Gastrocnemius medialis (tissue), 4 donors: ENCODE results near the gene VAV2. TPM values are rescaled to one million over a fixed set of nuclear protein-coding genes. Genes with fewer than 3 reads are reported as not detected.

Experiments used
- ATAC-seq, 2 donors: fragments of 150-250 bp; one replicate each; pipeline ENCODE4 v1.9.1; 2016
- DNase-seq, 2 donors: peaks; one replicate each; pipeline ENCODE4 v3.0.0-alpha.2; 2019
- H3K27ac ChIP-seq, 4 donors: fragments of 200-600 bp; sonication (generic); 1 replicate in 1 of 4; 2 replicates in 3 of 4; pipeline ENCODE4 v1.5.1; 2016 to 2018; ENCODE audit warnings: mild to moderate bottlenecking in 2 of 4, moderate library complexity in 1 of 4
- H3K27me3 ChIP-seq, 3 donors: fragments of 200-600 bp; sonication (generic) in 2 of 3; 1 replicate in 1 of 3; 2 replicates in 2 of 3; pipeline versions ENCODE4 v1.5.1 to v1.6.0; 2016 to 2019; ENCODE audit warnings: mild to moderate bottlenecking in 1 of 3, moderate library complexity in 1 of 3
- H3K36me3 ChIP-seq, 2 donors: fragments of 200-600 bp; sonication (generic) in 1 of 2; one replicate each; pipeline ENCODE4 v1.5.1; 2017 to 2018
- H3K4me1 ChIP-seq, 2 donors: fragments of 200-600 bp; sonication (generic) in 1 of 2; one replicate each; pipeline ENCODE4 v1.5.1; 2016 to 2017; ENCODE audit warnings: mild to moderate bottlenecking in 2 of 2
- H3K4me3 ChIP-seq, 4 donors: fragments of 200-600 bp; sonication (generic) in 3 of 4; 1 replicate in 1 of 4; 2 replicates in 3 of 4; pipeline ENCODE4 v1.5.1; 2016 to 2019; ENCODE audit warnings: mild to moderate bottlenecking in 2 of 4
- H3K9me3 ChIP-seq, 3 donors: fragments of 200-600 bp; sonication (generic) in 2 of 3; 1 replicate in 1 of 3; 2 replicates in 2 of 3; pipeline ENCODE4 v1.5.1; 2016 to 2019
- CTCF ChIP-seq, 5 experiments: fragments of 450-650 bp in 3 of 5; fragments of 200-600 bp in 2 of 5; sonication (generic) in 2 of 5; IDR thresholded peaks in 4 of 5; conservative IDR thresholded peaks in 1 of 5; 1 replicate in 4 of 5; 2 replicates in 1 of 5; pipeline ENCODE4 v1.5.1; 2016 to 2019; ENCODE audit warnings: antibody characterized with exemption in 5 of 5, mild to moderate bottlenecking in 3 of 5, moderate library complexity in 3 of 5
- POLR2A ChIP-seq, 2 donors: fragments of 450-650 bp; IDR thresholded peaks; one replicate each; pipeline ENCODE4 v1.6.1; 2017; ENCODE audit warnings: antibody characterized with exemption in 2 of 2, mild to moderate bottlenecking in 2 of 2, moderate library complexity in 2 of 2
- in situ Hi-C, 4 donors: fragments of 200-750 bp; cut with MboI; loops; one replicate each; pipeline versions ENCODE4 v1.15.0 to v1.8.0; 2017; ENCODE audit warnings: low sequenced_read_pairs in 4 of 4
- intact Hi-C: fragments of 100-400 bp; cut with DNase I; formaldehyde crosslinking; loops from one replicate; pipeline ENCODE4 v1.15.1; 2023; ENCODE audit warnings: low total_unique reads
- total RNA-seq, 4 donors: library from RNA; depleted of rRNA; stranded (reverse); fragments of >200 nt; gene quantifications; one replicate each; pipeline versions ENCODE4 v1.1.0 to v1.2.3, GENCODE V29; 2016

VAV2 gene
- total RNA-seq, 4 donors from 2014 or later: 0.51 to 1.2 (median 0.97) TPM

GRCh38 chr9:133825555-133826218 is 166.4 kb downstream of the VAV2 start:
- Histone ChIP-seq H3K4me3 (no peak overlapping the region), H3K27me3 (peaks cover 0 to 3% (median 0%) of the 10 kb centered on the region in 3 donors), H3K36me3 (no peaks in the 10 kb centered on the region), H3K9me3 (no peaks in the 10 kb centered on the region), H3K27ac (no peak overlapping the region), H3K4me1 (no peaks in the 10 kb centered on the region)
- intact Hi-C loops (no loop called here), in situ Hi-C loops (no loop called here)
- TF ChIP-seq POLR2A (IDR thresholded peaks at IDR 0.05): no peak
- DNase-seq (no peak), ATAC-seq (no peak)

- no peak for DNase-seq
- no peak for ATAC-seq
- in situ Hi-C loops: no loop called here
These were observed 167.3 kb downstream of the VAV2 start for GRCh38 chr9:133824802-133825186.

GRCh38 chr9:133824106-133824801 is 167.9 kb downstream of the VAV2 start:
- TF ChIP-seq CTCF (IDR thresholded peaks at IDR 0.05 in 4 of 5, conservative IDR thresholded peaks at IDR 0.05 in 1 of 5) (no peak), POLR2A (IDR thresholded peaks at IDR 0.05) (no peak)
- Histone ChIP-seq H3K36me3 (no peaks in the 10 kb centered on the region), H3K9me3 (no peaks in the 10 kb centered on the region), H3K27ac (no peak overlapping the region), H3K27me3 (peaks cover 0 to 3% (median 0%) of the 10 kb centered on the region in 3 donors), H3K4me3 (no peak overlapping the region), H3K4me1 (no peaks in the 10 kb centered on the region)
- DNase-seq: no peak
- intact Hi-C loops (no loop called here), in situ Hi-C loops (no loop called here)
- ATAC-seq: no peak

More at GRCh38 chr9:133824802-133825186, 167.3 kb downstream of the VAV2 start:
- intact Hi-C loops: no loop called here
- H3K4me3 ChIP-seq: no peak overlapping the region
- no peak for TF ChIP-seq CTCF (IDR thresholded peaks at IDR 0.05 in 4 of 5, conservative IDR thresholded peaks at IDR 0.05 in 1 of 5)
- no peak for TF ChIP-seq POLR2A (IDR thresholded peaks at IDR 0.05)
- no peaks in the 10 kb centered on the region for H3K36me3 ChIP-seq
- H3K27me3 ChIP-seq: peaks cover 0 to 3% (median 0%) of the 10 kb centered on the region in 3 donors
- no peaks in the 10 kb centered on the region for H3K9me3 ChIP-seq
- no peaks in the 10 kb centered on the region for H3K4me1 ChIP-seq
- no peak overlapping the region for H3K27ac ChIP-seq

GRCh38 chr9:133823189-133824105 is 168.7 kb downstream of the VAV2 start:
- Histone ChIP-seq H3K9me3 (no peaks in the 10 kb centered on the region), H3K4me3 (no peak overlapping the region), H3K4me1 (no peaks in the 10 kb centered on the region), H3K27me3 (peaks cover 0 to 3% (median 0%) of the 10 kb centered on the region in 3 donors), H3K36me3 (no peaks in the 10 kb centered on the region), H3K27ac (no peak overlapping the region)
- intact Hi-C loops: no loop called here
- TF ChIP-seq POLR2A (IDR thresholded peaks at IDR 0.05) (no peak), CTCF (IDR thresholded peaks at IDR 0.05 in 4 of 5, conservative IDR thresholded peaks at IDR 0.05 in 1 of 5) (no peak)
- no peak for DNase-seq
- no peak for ATAC-seq
- in situ Hi-C loops: no loop called here
